HuH-7 (cell line): ENCODE data around the gene PLA1A.

Experiments
- DNase-seq: peaks from one replicate; pipeline ENCODE4 v3.0.0; 2011; ENCODE audit warnings: low spot score

The PLA1A gene

GRCh38 chr3:119609301-119609700 lies 11.6 kb downstream of the PLA1A start:
- no peak for DNase-seq

GRCh38 chr3:119611664-119612063 lies 14.0 kb downstream of the PLA1A start:
- DNase-seq: no peak

- DNase-seq: no peak
These were observed 15.5 kb downstream of the PLA1A start for GRCh38 chr3:119613201-119613600.

- no peak for DNase-seq
These were observed 16.2 kb downstream of the PLA1A start for GRCh38 chr3:119613872-119614271.

GRCh38 chr3:119616056-119616455 lies 18.4 kb downstream of the PLA1A start:
- DNase-seq: no peak

GRCh38 chr3:119619094-119619493 lies 21.4 kb downstream of the PLA1A start:
- DNase-seq: no peak

- no peak for DNase-seq
These were observed 23.2 kb downstream of the PLA1A start for GRCh38 chr3:119620899-119621298.

GRCh38 chr3:119624002-119624720 lies 26.5 kb downstream of the PLA1A start:
- no peak for DNase-seq

GRCh38 chr3:119625451-119626153 lies 27.9 kb downstream of the PLA1A start:
- DNase-seq: no peak

GRCh38 chr3:119626196-119626595 lies 28.5 kb downstream of the PLA1A start:
- DNase-seq: no peak

- no peak for DNase-seq
These were observed 29.8 kb downstream of the PLA1A start for GRCh38 chr3:119627461-119627860.

GRCh38 chr3:119628390-119628789 lies 30.7 kb downstream of the PLA1A start:
- DNase-seq: no peak

- DNase-seq: no peak
These were observed 31.2 kb downstream of the PLA1A start for GRCh38 chr3:119628816-119629445.

- no peak for DNase-seq
These were observed 32.6 kb downstream of the PLA1A start for GRCh38 chr3:119630128-119630879.

GRCh38 chr3:119630880-119631329 lies 33.2 kb downstream of the PLA1A start:
- no peak for DNase-seq

GRCh38 chr3:119631516-119631915 lies 33.8 kb downstream of the PLA1A start:
- no peak for DNase-seq

GRCh38 chr3:119632216-119632615 lies 34.5 kb downstream of the PLA1A start:
- no peak for DNase-seq

GRCh38 chr3:119632829-119633228 lies 35.1 kb downstream of the PLA1A start:
- DNase-seq: no peak

- no peak for DNase-seq
These were observed 38.0 kb downstream of the PLA1A start for GRCh38 chr3:119635719-119636118.

GRCh38 chr3:119636249-119636648 lies 38.6 kb downstream of the PLA1A start:
- no peak for DNase-seq

- DNase-seq: no peak
These were observed 39.4 kb downstream of the PLA1A start for GRCh38 chr3:119636891-119637611.
